ENCODE results near the gene KLC3. TPM values are rescaled to one million over a fixed set of nuclear protein-coding genes. Genes with fewer than 3 reads are reported as not detected.

KLC3 gene
- not detected in 2 replicates for total RNA-seq

GRCh38 chr19:45340232-45340898 lies at the start of gene KLC3:
TSS of gene KLC3 (plus strand) at chr19:45340750. CDS start at chr19:45345542, 4,792 bp downstream.

DNA sequence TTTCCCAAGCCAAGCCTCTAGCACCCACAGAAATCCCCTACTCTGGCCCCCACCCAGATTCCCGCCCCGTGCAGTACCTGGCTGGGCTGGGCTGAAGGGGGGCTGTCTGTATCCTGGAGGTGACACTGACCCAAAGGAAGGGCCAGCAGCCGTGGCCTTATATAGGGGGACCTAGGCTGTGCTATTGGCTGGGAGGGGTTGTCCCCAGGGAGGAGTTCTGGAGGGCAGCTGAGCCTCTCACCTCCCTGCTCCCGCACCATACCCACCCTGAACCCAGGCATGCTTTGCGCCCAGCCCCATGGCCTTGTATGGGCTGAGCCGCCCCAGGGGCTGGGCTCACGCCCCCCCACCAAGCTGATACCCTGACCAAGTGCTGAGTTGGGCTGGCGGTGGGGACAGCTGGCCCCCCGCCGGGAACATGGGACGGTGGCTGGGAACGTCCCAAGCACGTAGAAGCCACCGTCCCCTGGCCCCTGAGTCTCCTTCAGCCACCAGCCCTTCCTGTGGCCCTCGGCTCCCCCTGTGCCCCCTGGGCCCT lies 17.7 kb upstream of the KLC3 start, which contains the start of gene CKM:
Gene CKM (minus strand): TSS at position 132 of the 538 bp plus-strand sequence. CDS start 3,162 bp downstream, outside the sequence.

DNA sequence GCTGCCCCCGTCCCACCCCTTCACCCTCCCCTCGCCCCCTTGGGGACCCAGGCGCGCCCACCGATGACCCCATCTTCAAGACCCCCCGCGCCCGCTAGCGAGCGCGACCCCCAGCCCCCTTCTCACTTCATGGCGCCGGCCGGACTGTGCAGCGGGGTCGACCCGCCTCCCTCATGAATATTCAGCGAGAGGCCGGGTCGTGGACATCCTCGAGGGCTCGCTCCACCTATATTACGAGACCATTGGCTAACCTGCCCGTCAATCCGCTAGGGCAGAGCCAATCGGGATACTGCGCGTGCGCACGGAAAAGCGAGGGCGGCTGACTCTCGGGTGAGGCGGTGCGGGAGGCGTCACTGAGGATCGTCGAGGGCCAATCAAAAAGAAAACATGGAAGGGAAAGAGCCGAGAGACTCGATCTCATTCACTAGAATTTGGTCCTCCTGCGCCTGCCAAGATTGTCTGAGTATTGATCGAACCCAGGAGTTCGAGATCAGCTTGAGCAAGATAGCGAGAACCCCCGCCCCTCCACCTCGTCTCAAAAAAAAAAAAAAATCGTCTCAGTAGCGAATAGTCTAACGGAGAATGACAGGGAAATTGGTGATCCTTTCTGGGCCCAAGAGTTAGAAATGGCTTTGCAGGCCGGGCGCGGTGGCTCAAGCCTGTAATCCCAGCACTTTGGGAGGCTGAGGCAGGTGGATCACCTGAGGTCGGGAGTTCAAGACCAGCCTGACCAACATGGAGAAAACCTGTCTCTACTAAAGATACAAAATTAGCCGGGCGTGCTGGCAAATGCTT lies 30.1 kb downstream of the KLC3 start, which contains the start of gene ERCC2:
Gene ERCC2 (minus strand): TSS at position 164 of the 795 bp plus-strand sequence. CDS start 33 bp downstream, at position 131.

Other genes starting within 250 kb of the KLC3 start
- gene PPP1R37, start 247.6 kb upstream of the KLC3 start, total RNA-seq = 23.5 and 28.0 TPM in 2 replicates
- 0.39 and 1.1 TPM in 2 replicates for gene NKPD1, start 179.8 kb upstream of the KLC3 start, total RNA-seq
- 2.5 and 6.2 TPM in 2 replicates for gene TRAPPC6A, start 162.5 kb upstream of the KLC3 start, total RNA-seq
- gene BLOC1S3, start 162.0 kb upstream of the KLC3 start, total RNA-seq = 4.4 and 6.6 TPM in 2 replicates
- 0.20 TPM in 1 of 2 replicates, not detected in the other for gene EXOC3L2, start 95.3 kb upstream of the KLC3 start, total RNA-seq
- 12.1 TPM in 2 replicates for gene MARK4, start 89.5 kb upstream of the KLC3 start, total RNA-seq
- under 0.01 TPM in 1 of 2 replicates, not detected in the other for gene CKM, start 17.9 kb upstream of the KLC3 start, total RNA-seq
- 30.5 and 33.8 TPM in 2 replicates for gene ERCC2, start 29.8 kb downstream of the KLC3 start, total RNA-seq
- gene PPP1R13L, start 64.3 kb downstream of the KLC3 start, total RNA-seq = 0.73 and 0.78 TPM in 2 replicates
- gene POLR1G, start 65.9 kb downstream of the KLC3 start, total RNA-seq = 6.2 and 16.2 TPM in 2 replicates
- gene ERCC1, start 83.2 kb downstream of the KLC3 start, total RNA-seq = 131 and 162 TPM in 2 replicates
- 0.37 and 0.39 TPM in 2 replicates for gene FOSB, start 127.2 kb downstream of the KLC3 start, total RNA-seq
- gene RTN2, start 156.3 kb downstream of the KLC3 start, total RNA-seq = 3.3 and 3.7 TPM in 2 replicates
- gene PPM1N, start 157.7 kb downstream of the KLC3 start, total RNA-seq = 1.5 and 2.5 TPM in 2 replicates
- 39.7 and 79.2 TPM in 2 replicates for gene VASP, start 166.7 kb downstream of the KLC3 start, total RNA-seq
- 5.5 and 7.8 TPM in 2 replicates for gene OPA3, start 244.1 kb downstream of the KLC3 start, total RNA-seq